Right lung (tissue), 5 donors: ENCODE results near the gene PLCL2. TPM values are rescaled to one million over a fixed set of nuclear protein-coding genes. Genes with fewer than 3 reads are reported as not detected.

Experiments
- DNase-seq, 2 donors: peaks; one replicate each; pipeline ENCODE4 v3.0.0-alpha.2; 2013
- polyA plus RNA-seq, 5 donors: library from polyadenylated mRNA; unstranded; fragments of 120-200 nt; gene quantifications; one replicate each; pipeline versions ENCODE4 v1.2.1 to v1.2.3, GENCODE V29; 2013; ENCODE audit warnings: inconsistent platforms in 1 of 5, low replicate concordance in 1 of 5; ENCODE audit not compliant: insufficient read length in 5 of 5, insufficient read depth in 1 of 5

The PLCL2 gene
- polyA plus RNA-seq, 5 donors, result 8.1 to 14.6 (median 10.8) TPM

- no peak for DNase-seq
Observed at GRCh38 chr3:17011728-17012338, 127.1 kb downstream of the PLCL2 start.

DNA sequence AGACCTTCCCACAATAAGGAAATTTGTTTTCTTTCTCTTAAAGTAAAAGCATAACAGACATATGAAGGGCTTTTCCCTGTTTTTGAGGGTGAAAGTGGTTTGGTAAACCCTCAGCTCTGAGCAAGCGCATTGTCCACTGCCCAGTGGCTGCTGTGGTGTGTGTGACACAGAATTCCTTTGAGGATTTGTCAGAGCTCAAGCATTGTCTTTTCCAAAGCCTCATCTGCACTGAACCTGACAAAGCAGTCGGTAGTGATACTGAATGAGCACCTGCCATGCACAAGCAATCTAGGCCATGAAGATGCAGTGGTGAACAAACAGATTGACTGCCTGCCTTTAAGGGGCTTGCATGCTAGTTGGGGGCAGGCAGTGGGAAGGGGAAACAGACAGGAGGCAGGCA lies 128.3 kb downstream of the PLCL2 start:
- DNase-seq, result no peak

GRCh38 chr3:17013571-17013970 lies 128.8 kb downstream of the PLCL2 start:
- DNase-seq, result no peak

DNA sequence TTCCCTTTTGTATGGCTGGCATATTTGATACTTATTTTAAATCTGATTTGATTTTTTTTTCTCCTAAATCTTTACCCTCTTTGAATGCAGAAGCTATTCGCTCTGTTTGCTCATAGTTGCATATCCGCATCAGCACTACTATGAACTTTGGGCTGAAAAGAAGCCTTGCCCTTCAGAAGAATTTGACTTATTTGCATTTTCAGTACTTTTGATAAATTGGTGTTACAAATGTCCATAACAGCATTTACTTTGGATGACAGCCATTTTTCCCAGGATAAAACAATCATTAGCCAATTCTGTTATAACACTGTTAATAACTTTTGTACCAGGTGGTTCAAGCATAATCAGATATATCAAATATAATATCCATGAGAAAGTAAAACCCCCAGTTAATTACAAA lies 129.5 kb downstream of the PLCL2 start:
- no peak for DNase-seq

DNA sequence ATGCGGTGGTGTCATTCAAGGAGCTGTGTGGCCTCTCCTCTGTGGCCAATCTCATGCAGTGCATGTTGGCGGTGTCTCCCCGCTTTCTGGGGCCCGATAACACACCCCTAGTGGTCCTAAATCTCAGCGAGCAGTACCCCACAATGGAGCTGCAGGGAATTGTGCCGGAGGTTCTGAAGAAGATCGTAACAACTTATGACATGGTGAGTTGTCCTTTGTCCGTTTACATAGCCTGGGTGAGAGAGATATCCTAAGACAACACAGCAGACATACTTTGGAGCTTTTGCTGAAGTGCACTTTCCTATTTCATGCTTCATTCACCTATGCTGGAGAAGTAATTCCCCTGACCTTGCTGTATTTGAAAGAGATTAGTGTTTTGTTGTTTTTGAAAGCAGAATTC lies 130.0 kb downstream of the PLCL2 start:
- no peak for DNase-seq

DNA sequence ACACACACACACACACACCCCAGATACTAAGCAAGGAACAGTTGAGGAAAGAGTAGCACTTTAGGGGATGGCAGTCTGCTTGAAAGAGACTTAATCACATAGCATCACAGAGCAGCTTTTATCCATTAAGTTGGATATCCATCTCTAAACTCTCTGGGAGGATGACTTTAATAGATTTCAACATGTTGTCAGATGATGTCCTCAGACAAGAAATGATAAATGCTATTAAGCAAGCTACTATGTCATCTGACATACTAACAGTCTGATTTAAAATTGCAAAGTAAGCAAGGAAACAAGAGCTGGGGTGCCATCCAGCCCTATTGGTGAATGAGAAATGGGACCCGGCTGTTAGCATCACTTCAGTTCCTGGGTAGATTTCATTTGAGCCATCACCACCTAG lies 136.9 kb downstream of the PLCL2 start:
- no peak for DNase-seq

GRCh38 chr3:17023006-17023664 lies 138.4 kb downstream of the PLCL2 start:
- no peak for DNase-seq

DNA sequence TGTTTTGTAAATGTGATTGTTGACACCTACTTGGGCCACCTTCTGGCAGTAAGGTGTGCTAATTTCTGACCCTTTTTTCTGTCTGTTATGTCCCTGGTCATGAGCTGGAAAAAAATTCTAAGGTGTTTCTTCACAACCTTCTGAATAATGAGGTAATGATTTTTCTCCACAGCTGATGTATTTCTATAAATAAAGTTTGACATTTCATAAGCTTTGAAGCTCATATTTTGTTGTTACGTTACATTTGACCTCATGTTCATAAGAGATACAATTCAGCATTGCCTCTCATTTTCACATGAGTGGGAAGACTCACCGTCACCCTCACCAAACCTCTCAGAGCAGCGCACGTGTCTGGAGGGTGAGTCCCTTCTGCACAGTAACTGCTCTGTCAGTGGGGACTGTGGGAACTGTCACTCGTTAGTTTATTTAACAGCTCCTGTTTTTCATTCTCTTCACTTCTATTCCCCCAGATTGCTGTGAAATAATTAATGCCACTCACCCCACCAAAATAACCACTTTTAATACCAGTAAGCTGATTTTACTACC lies 140.9 kb downstream of the PLCL2 start:
- no peak for DNase-seq

GRCh38 chr3:17027318-17027717 lies 142.6 kb downstream of the PLCL2 start:
- peak; percentile 42 to 55 for DNase-seq

DNA sequence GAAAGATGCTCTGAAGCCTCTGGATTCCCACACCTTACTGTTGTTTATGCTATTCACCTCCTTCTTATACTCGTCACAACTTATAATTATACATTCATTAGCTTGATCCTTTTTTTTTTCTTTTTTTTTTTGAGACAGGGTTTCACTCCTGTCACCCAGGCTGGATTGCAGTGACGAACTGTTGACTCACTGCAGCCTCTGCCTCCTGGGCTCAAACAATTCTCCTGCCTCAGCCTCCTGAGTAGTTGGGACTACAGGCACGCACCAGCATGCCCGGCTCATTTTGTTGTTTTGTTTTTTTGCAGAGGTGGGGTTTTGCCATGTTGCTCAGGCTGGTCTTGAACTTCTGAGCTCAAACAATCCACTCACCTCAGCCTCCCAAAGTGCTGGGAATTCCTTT lies 143.6 kb downstream of the PLCL2 start:
- no peak for DNase-seq

DNA sequence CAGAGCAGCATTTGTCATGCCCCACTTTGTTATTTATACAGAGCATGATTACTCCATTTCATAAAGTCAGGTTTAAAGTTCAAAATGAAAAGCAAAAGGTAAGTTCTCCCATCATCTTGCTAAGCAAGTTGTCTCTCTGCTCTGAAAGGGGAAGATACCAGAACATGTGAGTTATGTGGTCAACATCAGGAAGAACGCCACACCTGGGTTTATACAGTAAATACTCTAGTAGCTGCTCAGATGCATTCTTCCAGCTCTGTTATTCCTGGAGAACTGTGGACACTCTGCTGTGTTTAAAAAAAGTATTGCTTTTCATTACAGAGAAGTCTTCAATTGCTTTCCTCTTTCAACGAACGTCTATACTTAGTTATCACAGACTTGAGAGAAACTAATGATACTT lies 145.7 kb downstream of the PLCL2 start:
- DNase-seq, result no peak

DNA sequence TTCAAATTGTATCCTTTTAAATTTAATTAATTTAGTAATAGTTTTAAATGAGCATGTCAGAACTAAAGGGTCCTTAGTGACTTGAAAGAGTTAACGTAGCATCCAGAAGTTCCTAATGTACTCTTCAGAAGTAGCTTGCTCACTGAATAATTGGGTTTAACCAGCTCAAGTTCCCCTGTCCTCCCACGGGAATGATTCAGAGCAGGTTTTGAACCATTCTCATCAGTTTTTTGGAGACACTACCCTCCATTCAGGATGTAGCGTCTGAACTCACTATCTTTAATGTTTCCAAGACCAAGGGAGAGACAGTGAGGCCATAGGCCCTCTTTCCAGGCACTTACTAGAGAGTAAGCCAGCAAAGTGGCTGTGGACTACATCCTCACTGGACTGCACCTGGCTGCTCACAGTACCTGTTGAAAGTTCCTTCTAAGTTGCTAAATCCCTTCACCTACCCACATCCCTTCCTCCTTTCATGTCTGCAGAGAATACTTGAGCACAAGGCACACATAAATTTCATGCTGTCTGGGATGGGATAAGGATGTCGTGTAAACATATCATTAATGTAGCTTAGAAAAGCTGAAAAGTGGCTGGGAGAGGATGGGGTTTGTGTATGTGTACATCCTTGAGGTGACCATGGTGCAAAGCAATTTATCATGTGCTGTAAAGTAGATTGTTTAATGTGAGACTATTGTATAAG lies 146.3 kb downstream of the PLCL2 start:
- DNase-seq, result no peak

- peak in 1 of 2 donors; percentile 32 for DNase-seq
Observed at GRCh38 chr3:17032407-17033034, 147.8 kb downstream of the PLCL2 start.

GRCh38 chr3:17033516-17034168 lies 148.9 kb downstream of the PLCL2 start:
- DNase-seq, result no peak

- no peak for DNase-seq
Observed at GRCh38 chr3:17035033-17035432, 150.3 kb downstream of the PLCL2 start.

GRCh38 chr3:17035966-17036365 lies 151.2 kb downstream of the PLCL2 start:
- DNase-seq, result no peak

- no peak for DNase-seq
Observed at GRCh38 chr3:17038141-17038540, 153.4 kb downstream of the PLCL2 start.

DNA sequence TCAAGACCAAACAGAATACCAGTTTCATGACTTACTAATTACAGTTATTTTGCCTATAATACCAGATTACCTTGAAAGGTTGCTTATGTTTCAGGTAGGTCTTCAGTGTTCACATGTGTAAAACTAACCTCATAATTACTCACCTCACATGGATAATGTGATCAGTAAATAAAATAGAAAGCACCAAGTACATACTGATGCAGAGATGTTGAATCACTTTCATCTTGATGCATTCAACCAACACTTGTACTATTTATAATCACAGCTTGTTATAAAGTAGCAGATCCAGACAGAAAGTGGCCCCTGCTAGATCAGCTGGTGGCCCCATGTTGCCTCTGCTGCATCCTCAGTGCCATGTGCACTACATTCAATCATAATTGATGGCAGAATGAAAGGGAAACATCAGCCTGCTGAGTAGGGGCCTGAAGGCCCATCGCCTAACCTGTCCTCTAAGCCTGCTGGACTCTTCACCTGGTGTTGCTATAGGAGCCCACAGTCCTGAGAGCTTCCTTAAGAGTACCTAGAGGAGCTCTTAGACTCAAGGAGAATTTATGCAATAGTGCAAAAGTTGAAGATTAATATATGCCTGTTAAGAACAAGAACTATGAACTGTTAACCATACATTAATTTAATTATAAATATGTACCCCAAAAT lies 154.3 kb downstream of the PLCL2 start:
- no peak for DNase-seq

- no peak for DNase-seq
Observed at GRCh38 chr3:17039594-17039993, 154.8 kb downstream of the PLCL2 start.

GRCh38 chr3:17040322-17040989 lies 155.7 kb downstream of the PLCL2 start:
- no peak for DNase-seq

DNA sequence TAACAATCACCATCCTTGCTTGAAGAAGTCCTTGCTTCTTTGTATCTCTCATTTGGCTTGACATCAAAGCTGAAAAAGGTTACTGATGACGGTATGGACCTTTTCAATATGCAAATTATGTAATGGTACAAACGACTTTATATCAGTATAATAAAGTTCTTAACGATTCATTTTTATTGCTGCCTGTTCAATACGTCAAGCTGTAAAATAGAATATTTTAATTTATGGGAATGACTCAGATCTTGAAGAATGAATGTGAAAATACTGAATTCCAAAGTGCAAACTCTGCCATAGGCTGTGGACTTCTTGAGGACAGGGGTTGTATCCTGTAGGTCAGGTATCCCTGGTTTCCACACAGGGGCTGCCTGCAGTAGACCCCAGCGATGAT lies 156.2 kb downstream of the PLCL2 start:
- DNase-seq, result no peak
